Adrenal gland (tissue), 5 donors: ENCODE data around the gene SRGAP3.

ENCODE experiments used
- CTCF ChIP-seq, 6 experiments: fragments of 450-650 bp in 4 of 6; fragments of 200-600 bp in 2 of 6; sonication (generic) in 1 of 6; IDR thresholded peaks; 1 replicate in 5 of 6; 2 replicates in 1 of 6; pipeline versions ENCODE4 v1.5.1 to v1.8.0; 2016 to 2021; ENCODE audit warnings: antibody characterized with exemption in 6 of 6, mild to moderate bottlenecking in 2 of 6, moderate library complexity in 1 of 6
- POLR2A ChIP-seq, 2 donors: fragments of 450-650 bp; IDR thresholded peaks; one replicate each; pipeline ENCODE4 v1.6.1; 2017; ENCODE audit warnings: antibody characterized with exemption in 2 of 2, mild to moderate bottlenecking in 2 of 2, moderate library complexity in 1 of 2
- donor health status: DM: no; HTN: no; CAD: no.

- no peak for TF ChIP-seq CTCF (IDR thresholded peaks at IDR 0.05)
- TF ChIP-seq POLR2A (IDR thresholded peaks at IDR 0.05) = no peak
Measured at GRCh38 chr3:9163289-9163688, 86.2 kb downstream of the SRGAP3 start.
